ENCODE data around the gene HIVEP2.

Gene HIVEP2

DNA sequence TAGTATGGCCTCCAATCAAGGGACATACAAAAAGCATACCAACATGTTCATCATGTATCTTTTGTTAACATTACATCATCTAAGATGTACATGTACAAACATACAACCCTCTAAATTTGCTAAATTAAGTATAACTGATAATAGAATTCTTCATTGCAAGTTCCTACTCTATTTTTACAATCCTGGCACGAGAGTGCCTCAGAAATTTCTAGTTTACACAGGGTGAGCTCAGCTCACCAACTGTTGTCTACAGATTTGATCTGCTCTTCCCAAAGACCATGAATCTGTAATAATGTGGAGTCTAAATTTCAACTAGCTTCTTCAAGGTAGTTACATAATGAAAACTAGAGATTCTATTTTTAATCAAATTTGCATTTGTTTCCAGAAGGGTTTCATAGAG, 179.7 kb downstream of the HIVEP2 start:
- DNase-seq, result no peak

DNA sequence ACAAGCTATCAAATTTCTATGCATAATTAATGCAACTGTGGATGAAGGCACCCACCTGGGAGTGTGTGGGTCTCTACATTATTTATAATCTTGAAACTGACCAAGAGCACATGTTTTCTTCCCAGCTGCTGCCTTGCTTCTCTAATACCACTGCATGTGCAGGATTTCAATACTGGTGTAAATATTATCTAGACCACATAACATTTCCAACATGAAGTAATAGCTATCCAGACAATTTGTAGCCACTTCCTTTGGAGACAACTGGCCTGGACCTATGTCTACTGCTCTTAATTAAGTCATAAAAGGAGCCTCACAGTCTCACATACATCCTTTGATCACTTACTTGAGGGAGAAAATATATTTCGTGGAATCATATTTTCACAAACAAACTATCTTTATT, 180.7 kb downstream of the HIVEP2 start:
- DNase-seq, result no peak

DNA sequence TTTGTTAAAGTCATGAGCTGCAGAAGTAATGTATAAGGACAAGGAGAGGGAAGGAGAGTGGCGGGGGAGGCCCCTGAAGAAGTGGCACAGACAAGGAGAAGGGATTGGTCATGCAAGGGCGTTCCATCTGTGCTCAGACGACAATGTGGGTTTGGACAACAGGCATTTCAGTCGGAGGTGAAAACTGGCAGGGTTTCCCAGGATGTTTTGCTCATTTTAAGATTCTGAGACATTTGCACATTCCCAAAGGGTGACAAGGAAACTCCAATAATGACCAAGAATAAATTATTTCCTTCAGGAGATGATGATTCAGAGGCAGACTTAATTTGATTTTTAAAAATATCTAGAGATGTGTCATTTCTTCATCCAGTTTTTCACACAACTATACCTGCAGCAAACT, 181.8 kb downstream of the HIVEP2 start:
- DNase-seq, result no peak

DNA sequence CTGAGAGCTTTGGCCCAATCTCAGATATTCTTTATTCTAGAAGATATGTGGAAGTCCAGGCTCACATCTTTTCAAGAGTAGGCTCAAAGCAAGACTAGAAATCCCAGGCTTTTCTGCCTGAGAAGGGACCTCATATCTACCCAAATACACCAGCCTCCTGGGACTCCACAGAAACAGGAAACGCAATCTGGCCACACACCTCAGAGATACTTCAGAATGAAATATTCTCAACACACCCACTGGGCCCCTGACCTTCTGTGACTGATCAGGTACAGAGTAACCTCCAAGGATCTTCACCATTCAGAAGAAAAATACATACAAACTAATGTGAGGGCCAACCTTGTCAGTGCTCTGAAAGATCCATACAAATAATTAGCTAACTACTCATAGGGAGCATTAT, 183.2 kb downstream of the HIVEP2 start:
- DNase-seq, result no peak

DNA sequence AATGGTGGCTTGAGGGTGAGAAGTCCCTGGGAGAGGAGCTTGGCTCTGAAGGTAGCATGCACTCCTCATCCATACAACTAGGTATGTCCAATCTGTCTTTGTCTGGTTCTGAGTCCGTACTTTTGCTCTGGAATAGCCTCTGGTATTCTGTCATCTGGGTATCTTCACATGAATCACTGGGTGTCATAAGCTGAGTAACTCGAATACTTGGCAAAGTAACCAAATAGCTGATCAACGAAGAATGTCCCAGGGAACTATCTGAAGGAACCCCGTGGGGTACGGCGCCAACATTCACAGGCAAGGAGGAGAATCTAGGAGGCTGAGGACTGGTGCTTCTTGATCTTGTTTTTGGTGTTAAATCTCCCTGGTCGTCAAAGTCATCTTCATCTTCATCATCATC, 184.8 kb downstream of the HIVEP2 start:
- DNase-seq, result no peak

DNA sequence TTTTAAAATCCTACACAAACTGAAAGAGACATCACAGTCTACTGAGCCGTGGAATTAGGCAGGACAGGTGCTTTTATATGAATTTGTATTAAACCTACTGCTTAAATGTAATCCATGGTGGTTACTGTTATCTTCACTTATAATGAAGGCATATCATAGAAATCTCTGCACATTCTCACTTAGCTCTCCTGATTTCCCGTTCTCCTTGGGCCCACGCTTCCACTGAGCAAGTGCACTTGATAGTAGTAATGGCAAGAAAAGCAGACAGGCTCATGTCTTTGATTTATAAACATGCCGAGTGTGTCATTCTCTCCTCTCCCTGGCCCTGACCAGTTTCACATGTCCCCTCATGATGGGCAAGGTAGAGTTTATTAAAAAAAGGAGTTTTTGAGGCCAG, 186.3 kb downstream of the HIVEP2 start:
- DNase-seq, result no peak

DNA sequence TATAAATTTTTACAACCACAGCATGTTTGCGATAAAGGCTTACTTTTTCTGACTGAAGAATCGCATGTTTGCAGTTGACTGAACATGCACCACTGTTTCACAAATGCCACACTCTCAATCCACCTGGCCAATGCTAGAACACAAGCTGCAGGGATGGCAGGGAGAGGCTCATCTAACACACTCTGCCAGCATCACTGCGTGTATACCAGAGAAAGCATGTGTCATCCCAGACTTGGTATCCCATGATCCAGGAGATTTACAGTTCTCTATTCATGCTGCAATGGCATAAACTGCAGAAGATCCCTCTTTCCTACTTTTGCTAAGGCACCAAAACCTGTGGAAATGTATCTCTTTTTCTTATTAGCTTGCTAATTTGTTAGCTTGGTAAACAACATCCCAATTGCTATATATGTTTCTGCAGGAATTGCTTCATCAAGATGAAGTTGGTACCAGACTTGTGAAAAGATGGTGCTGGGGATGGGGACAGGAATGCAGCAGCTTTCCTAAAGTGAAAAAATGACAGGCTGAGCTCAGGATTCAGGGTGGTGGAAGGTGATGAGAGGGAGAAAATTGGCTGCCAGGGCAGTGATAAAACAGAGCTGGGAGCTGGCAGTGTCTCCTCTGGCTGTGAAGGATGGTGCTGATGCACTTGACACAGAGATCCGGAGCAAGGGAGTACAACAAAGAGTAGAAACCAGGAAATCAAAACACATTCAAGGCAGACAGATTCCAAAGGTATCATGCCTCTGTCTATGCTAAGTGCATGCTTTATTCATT, 186.9 kb downstream of the HIVEP2 start:
- DNase-seq, result no peak

DNA sequence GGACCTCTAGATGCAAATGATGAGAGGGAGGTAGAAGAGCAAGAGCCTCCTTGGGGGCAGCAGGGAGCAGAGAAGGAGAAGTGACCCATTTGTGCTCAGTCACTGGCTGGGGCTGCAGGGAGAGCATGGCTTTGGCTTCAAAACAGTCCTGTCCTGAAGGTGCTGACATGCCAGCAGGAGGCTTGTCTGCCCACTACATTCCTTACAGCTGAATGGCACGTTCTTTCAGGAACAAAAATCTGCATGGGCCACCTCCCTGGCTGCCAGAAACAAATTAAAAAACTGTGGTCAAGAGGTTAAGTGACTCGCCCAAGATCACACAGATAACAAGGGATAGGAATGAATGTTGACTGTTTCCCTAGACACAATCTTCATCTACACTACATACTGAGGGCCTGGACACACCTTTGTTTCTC, 188.8 kb downstream of the HIVEP2 start:
- DNase-seq, result no peak

DNA sequence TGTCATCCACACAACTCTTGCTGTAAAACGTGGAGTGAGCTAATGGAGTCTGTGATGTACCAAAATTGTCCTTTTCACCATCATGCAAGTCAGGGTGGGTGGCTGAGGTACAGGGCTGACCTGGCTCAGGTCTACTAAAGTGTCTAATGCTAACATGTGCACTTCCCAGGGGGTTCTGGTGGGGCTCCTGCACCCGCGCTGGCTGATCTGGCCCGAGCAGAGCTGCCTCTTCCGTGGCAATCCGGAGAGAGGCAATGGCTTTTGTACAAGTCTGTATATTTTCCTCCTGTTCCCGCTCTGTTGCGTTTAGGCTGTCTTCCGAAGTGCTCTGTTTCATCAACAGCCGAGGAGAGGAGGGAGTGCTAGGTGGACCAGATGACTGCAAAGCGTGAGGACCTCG, 191.8 kb downstream of the HIVEP2 start:
- DNase-seq, result no peak

DNA sequence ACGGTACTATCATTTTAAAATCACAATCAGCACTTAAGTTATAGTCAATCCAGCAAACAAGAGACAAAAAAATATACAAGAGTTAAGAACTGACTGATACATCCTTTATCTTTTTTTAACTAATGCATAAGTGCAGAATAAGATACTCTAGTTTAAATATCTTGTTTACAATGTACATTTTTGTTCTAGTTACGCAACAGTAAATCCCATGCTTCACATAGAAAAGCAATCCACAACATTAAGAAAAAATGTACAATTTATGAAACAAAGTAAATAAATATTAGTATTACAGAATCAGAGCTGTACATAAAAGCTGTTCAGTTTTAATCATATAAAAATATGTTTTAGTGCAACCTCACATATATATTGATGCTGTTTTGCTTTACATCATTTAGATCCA, 192.6 kb downstream of the HIVEP2 start:
- no peak for DNase-seq

DNA sequence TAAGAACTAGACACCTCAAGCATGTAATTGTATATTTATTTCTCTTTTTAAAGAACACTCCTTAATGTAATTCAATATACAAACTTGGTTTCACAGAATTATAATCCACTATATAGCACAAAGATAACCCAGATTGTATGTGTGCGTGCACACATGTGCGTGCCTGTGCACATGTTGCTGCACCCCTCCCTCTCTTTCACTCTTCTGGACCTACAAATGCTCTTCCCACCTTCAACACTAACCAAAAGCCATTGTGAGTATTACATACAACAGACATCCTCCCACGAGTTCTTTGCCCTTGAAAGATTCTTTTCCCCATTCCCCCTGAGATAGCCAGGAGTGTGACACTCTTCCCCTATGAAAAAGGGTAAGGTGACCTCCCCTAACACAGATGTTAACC, 193.5 kb downstream of the HIVEP2 start:
- DNase-seq, result no peak

DNA sequence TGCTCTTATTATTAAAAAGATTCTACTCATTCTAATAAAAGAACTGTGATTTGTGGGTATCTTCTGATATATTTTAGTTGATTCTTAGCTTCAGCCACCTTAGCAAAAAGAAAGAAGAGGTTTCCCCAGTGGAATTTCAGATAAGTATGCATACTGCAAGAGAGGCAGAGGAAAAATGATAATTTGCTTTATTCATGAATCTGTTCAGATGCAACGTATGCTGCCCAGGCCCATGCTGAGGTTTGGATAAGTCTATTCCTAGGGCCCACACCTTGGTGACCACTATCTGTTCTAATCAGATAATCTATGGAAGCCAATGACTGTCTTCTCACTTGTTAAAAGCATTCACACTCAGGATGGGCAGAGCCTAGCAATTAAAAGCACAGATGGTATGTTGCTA, 194.0 kb downstream of the HIVEP2 start:
- no peak for DNase-seq

DNA sequence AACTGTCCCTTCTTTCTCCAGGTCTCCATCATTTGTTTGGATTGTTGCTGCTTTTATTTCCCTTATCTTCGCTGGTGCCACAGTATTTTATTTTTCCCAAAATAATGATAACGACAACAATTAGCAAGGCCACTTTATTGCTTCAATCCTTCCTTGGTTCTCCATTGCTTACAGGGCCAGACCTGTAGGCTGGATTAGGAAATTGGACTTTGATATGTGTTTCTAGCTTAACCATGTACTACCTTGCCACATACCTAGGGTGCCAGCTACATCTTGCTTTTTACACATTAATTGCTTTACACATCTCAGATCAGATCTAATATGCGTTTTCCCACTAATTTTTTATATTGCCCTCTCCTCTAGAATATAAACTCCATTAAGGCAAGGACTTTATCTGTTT, 195.4 kb downstream of the HIVEP2 start:
- DNase-seq, result no peak

DNA sequence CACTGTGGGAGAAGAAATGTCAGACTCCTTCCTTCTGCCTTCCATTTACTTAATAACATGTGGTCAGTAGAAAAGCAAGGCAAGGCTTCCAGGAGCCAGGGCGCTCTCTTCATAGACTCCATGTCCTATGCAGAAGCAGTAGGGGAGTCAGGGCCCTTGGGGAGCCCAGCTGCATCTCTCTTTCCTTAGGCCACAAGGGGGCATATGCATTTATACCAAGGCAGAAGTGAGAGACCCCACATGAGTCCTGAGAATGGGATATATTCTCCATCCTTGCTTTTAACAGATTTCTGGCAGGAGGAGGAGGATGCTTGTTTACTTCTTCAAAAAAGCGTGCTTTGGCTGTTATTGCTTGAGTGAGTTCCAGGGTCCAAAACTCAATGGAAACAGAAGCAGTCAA, 198.5 kb downstream of the HIVEP2 start:
- DNase-seq, result peak in 1 of 2 experiments; percentile 35

DNA sequence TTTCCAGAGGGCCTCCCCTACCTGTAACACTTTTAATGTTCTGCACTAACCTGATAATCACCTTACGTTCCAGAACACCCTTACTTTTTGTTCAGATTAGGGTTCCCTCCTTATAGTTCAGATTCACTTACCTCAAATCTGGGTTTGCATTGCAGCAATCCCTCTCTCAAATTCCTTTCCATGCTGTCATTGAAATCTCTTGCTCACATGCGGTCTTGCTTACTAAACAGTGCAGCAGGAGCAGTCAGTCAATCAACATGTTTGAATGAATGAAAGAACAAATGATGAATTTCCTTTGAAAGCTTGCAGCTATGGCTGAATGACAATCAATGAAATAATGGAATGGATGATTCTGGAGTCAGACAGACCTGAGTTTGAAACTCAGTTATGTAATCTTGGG, 200.1 kb downstream of the HIVEP2 start:
- no peak for DNase-seq

DNA sequence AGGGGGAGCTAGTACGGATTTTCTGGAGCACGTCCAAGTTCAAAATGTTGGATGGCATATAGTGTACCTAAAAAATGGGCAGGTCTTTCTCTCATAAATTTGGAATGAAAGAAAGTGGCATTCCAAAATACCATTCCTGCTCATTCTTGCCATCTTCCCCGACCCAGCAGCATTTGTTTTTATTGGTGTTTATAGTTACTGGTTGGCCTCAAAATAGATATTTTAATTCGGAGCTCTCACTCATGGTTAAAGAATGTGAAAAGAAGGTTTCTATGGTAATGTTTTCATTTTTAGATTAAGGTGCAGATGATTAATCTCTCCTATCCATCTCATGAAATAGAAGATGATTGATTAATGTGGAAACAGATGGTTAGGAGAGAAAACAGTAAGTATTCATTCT, 204.5 kb downstream of the HIVEP2 start:
- DNase-seq, result no peak

DNA sequence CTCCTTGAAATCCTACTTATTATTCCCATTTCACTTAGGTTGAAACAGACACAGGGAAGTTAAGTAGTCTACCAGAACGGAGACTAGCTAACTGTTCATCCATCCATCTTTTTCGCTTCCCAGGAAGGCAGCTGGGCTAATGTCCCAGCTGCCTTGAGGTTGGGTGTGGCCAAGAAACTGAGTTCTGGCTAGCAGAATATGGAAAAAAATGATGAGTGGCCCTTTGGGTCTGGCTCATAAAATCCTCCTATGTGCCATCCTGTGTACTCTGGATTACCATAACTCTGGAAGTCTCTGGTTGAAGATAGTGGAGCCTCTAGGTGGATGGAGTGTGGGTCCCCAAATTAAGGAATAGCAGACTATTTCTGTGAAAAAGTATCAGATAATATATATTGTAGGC, 206.2 kb downstream of the HIVEP2 start:
- DNase-seq, result no peak

DNA sequence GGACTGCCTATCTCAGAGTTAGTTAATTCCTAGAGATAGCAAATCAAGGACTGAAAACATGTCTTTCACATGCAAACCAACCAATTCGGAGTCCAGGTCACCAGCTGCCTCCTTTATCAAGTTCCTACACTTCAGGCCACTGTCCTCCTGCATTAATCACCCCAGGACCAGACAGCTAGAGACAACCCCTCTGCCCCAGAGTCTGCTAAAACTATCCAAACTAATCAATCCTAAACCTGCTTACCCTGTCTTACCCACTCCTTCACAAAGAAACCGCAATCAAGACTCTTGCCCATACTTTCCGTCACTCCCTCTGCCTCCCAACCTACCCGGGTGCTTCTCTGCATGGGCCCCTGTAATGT, 207.0 kb downstream of the HIVEP2 start:
- DNase-seq, result no peak

DNA sequence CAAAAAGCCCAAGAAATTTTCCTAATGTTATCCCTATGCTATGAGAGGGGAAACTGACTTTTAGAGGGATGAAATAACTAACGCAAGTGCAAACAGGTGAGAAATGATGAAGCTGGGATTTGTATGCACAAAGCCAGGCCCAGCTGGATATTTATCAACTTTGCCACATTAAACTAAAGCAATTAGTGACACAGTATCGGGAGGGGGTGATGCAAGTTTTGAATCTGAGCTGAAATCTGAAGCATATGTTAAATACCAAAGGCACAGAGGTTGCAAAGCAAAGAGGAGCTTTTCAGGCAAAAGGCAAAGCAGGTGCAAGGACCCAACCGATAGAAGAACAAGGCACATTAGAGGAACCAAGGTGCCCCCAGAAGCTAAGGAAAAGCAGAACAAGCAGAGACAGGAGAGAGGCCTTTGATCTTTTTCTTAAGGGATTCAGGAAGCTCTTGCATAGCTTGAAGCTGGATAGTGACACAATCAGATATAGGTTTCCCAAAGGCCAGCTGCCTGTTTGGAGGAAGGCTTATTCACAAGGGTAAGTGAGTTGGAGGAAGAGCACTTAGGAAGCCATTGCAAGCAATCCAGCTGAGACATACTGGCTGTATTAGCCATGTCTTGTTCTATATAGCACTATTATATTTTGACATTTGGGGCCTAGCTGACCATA, 207.5 kb downstream of the HIVEP2 start:
- DNase-seq, result no peak

DNA sequence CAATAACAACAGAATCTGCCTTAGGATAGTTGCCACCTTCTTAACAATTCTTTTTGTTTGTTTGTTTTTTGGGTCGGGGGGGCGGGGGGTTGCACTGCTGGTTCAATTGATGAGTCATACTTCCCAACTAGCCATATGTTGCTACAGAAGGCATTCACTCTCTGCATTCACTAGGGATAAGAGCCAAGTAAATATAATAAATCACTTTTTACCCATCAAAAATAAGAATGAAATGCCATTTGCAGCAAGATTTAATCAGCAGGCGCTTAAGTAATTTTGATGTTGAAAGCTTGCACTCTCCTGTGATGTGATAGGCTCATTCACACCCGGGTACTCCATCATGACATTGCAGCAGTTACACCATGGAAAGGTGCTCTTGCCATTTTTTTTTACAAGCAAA, 209.8 kb downstream of the HIVEP2 start:
- no peak for DNase-seq

DNA sequence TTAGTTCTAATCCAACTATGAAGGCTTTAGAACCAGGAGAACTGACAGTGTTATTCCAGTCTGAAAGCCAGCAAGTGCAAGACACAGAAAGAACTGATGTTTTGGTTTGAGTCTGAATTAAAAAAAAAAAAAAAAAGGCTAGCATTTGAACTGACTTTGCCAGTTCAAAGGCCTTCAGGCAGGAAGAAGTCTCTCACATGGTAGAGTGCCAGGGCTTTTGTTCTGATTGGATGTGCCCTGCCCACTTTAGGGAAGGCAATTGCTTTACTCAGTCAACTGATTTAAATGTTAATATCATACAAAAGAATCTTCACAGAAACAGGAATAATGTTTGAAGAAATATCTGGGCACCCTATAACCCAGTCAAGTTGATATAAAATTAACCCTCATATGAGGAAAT, 212.2 kb downstream of the HIVEP2 start:
- no peak for DNase-seq

DNA sequence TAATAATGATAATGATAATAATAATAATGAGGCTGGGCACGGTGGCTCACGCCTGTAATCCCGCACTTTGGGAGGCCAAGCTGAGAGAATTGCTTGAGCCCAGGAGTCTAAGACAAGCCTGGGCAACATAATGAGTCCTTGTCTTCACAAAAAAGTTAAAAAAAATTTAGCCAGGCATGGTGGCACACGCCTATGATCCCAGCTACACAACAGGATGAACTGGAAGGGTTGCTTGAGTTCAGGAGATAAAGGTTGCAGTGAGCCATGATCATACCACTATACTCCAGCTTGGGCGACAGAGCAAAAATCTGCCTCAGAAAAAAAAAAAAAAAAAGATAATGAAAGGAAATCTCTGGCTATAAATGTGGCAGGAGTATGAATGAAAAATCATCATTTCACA, 213.4 kb downstream of the HIVEP2 start:
- no peak for DNase-seq

DNA sequence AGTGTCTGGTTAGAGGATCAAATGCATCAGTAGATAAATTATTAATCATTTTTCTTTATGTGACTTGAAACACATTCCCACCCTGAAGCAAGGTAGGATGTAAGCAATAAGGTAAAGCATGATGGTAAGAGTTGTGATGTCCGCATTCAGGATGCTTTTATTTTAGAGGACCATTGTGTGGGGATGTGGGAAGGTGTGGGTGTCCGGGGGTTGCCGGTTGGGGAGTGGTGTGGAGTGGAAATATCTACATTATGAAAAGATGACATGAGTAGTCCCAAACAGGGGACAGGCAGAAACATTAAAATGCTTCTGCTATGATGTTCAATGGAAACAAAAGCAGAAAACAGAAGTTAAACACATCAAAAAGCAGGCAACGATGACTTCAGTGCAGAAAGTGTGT, 215.4 kb downstream of the HIVEP2 start:
- DNase-seq, result no peak

DNA sequence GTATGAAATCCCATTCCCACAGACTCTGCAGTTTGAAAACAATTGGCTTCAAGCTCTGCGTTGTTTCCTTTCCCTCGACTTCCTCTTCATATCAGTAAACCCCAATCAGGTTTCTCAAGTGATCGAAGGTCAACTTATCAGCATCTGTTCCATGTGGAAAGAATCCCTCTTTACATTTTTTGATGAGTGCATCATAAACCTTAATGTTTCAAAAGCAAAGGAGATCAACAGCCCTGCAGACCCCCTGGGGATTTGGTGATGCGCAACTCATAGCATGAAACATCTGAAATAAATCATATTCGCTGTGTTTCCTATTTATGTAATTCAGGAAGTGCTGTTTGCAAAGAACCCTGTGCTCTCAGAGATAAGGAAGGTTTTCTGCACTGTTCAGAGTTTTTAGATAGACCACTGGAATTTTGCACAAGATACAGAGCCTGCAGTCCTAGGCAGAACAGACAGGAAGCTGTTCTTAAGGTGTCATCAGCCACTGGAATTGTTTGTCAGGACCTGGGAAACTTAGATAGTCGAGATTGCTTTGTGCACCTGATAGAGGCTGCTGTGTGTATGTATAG, 216.0 kb downstream of the HIVEP2 start:
- no peak for DNase-seq

DNA sequence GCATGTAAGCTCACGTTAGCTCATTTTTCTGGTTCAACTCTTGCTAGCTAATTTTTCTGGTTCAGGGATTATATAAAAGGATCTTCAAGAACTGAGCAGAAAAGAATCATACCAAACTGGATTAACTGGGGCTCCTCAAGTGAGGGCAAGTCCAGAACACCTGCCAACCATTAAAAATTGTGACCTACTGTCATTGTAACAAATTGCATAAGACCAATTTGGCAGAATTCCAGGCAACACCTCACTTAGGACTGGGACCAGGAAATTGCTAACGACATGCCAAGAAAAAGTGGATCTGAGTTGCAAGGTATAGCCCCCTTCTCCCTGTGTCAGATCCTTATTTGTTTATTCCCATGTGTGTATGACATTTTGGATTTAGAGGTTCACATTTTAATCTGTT, 216.6 kb downstream of the HIVEP2 start:
- DNase-seq, result no peak

All from activated T-cell treated with anti-CD3 and anti-CD28 coated beads, Interleukin-2, amount 50 U/mL, for 48 hours (primary cell).